Coronary artery (tissue), 2 donors: ENCODE results near the gene APBA2.

Experiments used
- DNase-seq: peaks from one replicate; pipeline ENCODE4 v3.0.0-alpha.2; 2017; ENCODE audit warnings: low spot score
- H3K27ac ChIP-seq, 2 donors: fragments of 200-600 bp; sonication (generic); one replicate each; pipeline ENCODE4 v1.5.1; 2016 to 2019
- H3K4me3 ChIP-seq: fragments of 200-600 bp; sonication (generic); 2 replicates; pipeline ENCODE4 v1.5.1; 2016; ENCODE audit warnings: mild to moderate bottlenecking, moderate library complexity
- CTCF ChIP-seq: fragments of 200-600 bp; sonication (generic); IDR thresholded peaks from one replicate; pipeline ENCODE4 v1.5.1; 2019; ENCODE audit warnings: antibody characterized with exemption

Gene APBA2

GRCh38 chr15:28868744-28869345, 16.9 kb upstream of the APBA2 start:
- H3K4me3 ChIP-seq, result no peak overlapping the region
- no peak for DNase-seq
- H3K27ac ChIP-seq, result no peak overlapping the region
- TF ChIP-seq CTCF, result no peak

GRCh38 chr15:28871168-28871567, 14.6 kb upstream of the APBA2 start:
- TF ChIP-seq CTCF, result no peak
- no peak overlapping the region for H3K27ac ChIP-seq
- DNase-seq, result no peak
- no peak overlapping the region for H3K4me3 ChIP-seq

- DNase-seq, result no peak
- TF ChIP-seq CTCF, result no peak
- H3K4me3 ChIP-seq, result no peak overlapping the region
- no peak overlapping the region for H3K27ac ChIP-seq
Observed at GRCh38 chr15:28873006-28873405, 12.8 kb upstream of the APBA2 start.

GRCh38 chr15:28873585-28874190, 12.1 kb upstream of the APBA2 start:
- Histone ChIP-seq H3K27ac (no peak overlapping the region), H3K4me3 (no peak overlapping the region)
- no peak for DNase-seq
- no peak for TF ChIP-seq CTCF

- Histone ChIP-seq H3K27ac (no peak overlapping the region), H3K4me3 (no peak overlapping the region)
- no peak for TF ChIP-seq CTCF
- DNase-seq, result no peak
Observed at GRCh38 chr15:28875461-28876000, 10.2 kb upstream of the APBA2 start.

- Histone ChIP-seq H3K27ac (no peak overlapping the region), H3K4me3 (no peak overlapping the region)
- TF ChIP-seq CTCF, result no peak
- DNase-seq, result no peak
Observed at GRCh38 chr15:28876131-28876844, 9.5 kb upstream of the APBA2 start.
